SK-N-SH treated with all-trans-retinoic acid at 6 μM for 48 hours (cell line): ENCODE measurements around the gene PROC.
A peak's percentile ranks its signal among the peaks of the same experiment; 100 is the strongest.

Experiments
- ATAC-seq: fragments of 200-7000 bp; cut with Tn5 transposase; 3 replicates; pipeline ENCODE4 v1.9.1; 2020; ENCODE audit warnings: mild to moderate bottlenecking, moderate library complexity
- ARNTL ChIP-seq: fragments of 450-650 bp; formaldehyde crosslinking; IDR thresholded peaks from 2 replicates; pipeline ENCODE4 v1.5.0; 2020; ENCODE audit warnings: low read depth, mild to moderate bottlenecking, moderate library complexity, borderline replicate concordance
- BACH2 ChIP-seq: fragments of 250-450 bp; sonication (Bioruptor Pico); IDR thresholded peaks from 2 replicates; pipeline ENCODE4 v1.9.0; 2021; ENCODE audit warnings: mild to moderate bottlenecking, borderline replicate concordance
- CREB5 ChIP-seq: fragments of 250-450 bp; sonication (Bioruptor Pico); IDR thresholded peaks from 2 replicates; pipeline ENCODE4 v1.5.1; 2020; ENCODE audit warnings: low read depth, mild to moderate bottlenecking, moderate library complexity
- CSDC2 ChIP-seq: fragments of 250-450 bp; sonication (Bioruptor Pico); IDR thresholded peaks from 2 replicates; pipeline ENCODE4 v1.5.0; 2020; ENCODE audit warnings: mild to moderate bottlenecking, moderate library complexity
- ESRRG ChIP-seq: fragments of 250-450 bp; sonication (Bioruptor Pico); IDR thresholded peaks from 2 replicates; pipeline ENCODE4 v1.6.1; 2021; ENCODE audit warnings: mild to moderate bottlenecking
- GLIS3 ChIP-seq: fragments of 250-450 bp; sonication (Bioruptor Pico); IDR thresholded peaks from 2 replicates; pipeline ENCODE4 v1.5.0; 2020; ENCODE audit warnings: mild to moderate bottlenecking, moderate library complexity
- ISL1 ChIP-seq: fragments of 250-450 bp; sonication (Bioruptor Pico); IDR thresholded peaks from 2 replicates; pipeline ENCODE4 v2.1.2; 2022; ENCODE audit warnings: mild to moderate bottlenecking, moderate library complexity
- PATZ1 ChIP-seq: fragments of 250-450 bp; sonication (Bioruptor Pico); IDR thresholded peaks from 2 replicates; pipeline ENCODE4 v1.8.0; 2020; ENCODE audit warnings: mild to moderate bottlenecking, moderate library complexity, borderline replicate concordance
- POU6F1 ChIP-seq: fragments of 250-450 bp; sonication (Bioruptor Pico); IDR thresholded peaks from 2 replicates; pipeline ENCODE4 v1.8.0; 2021; ENCODE audit warnings: low read depth, mild to moderate bottlenecking, moderate library complexity, borderline replicate concordance
- PPARA ChIP-seq: fragments of 250-450 bp; sonication (Bioruptor Pico); IDR thresholded peaks from 2 replicates; pipeline ENCODE4 v1.5.0; 2020; ENCODE audit warnings: mild to moderate bottlenecking, borderline replicate concordance
- RARB ChIP-seq: fragments of 250-450 bp; sonication (Bioruptor Pico); IDR thresholded peaks from 2 replicates; pipeline ENCODE4 v1.8.0; 2021; ENCODE audit warnings: mild to moderate bottlenecking, moderate library complexity
- SNAI2 ChIP-seq: fragments of 250-450 bp; sonication (Bioruptor Pico); IDR thresholded peaks from 2 replicates; pipeline ENCODE4 v1.5.0; 2020; ENCODE audit warnings: mild to moderate bottlenecking, moderate library complexity
- TCF4 ChIP-seq: fragments of 250-450 bp; sonication (Bioruptor Pico); IDR thresholded peaks from 2 replicates; pipeline ENCODE4 v1.8.0; 2021; ENCODE audit warnings: mild to moderate bottlenecking, moderate library complexity, borderline replicate concordance
- TOX ChIP-seq: fragments of 250-450 bp; sonication (Bioruptor Pico); IDR thresholded peaks from 2 replicates; pipeline ENCODE4 v1.8.0; 2021; ENCODE audit warnings: mild to moderate bottlenecking, moderate library complexity, borderline replicate concordance
- ZC3H10 ChIP-seq: fragments of 250-450 bp; sonication (Bioruptor Pico); IDR thresholded peaks from 2 replicates; pipeline ENCODE4 v1.5.1; 2021; ENCODE audit warnings: mild to moderate bottlenecking, moderate library complexity
- ZFP3 ChIP-seq: fragments of 250-450 bp; sonication (Bioruptor Pico); IDR thresholded peaks from 2 replicates; pipeline ENCODE4 v1.5.0; 2020; ENCODE audit warnings: mild to moderate bottlenecking, moderate library complexity
- ZFP30 ChIP-seq: fragments of 450-650 bp; formaldehyde crosslinking; IDR thresholded peaks from 2 replicates; pipeline ENCODE4 v1.5.0; 2022; ENCODE audit warnings: mild to moderate bottlenecking, moderate library complexity
- ZNF565 ChIP-seq: fragments of 450-650 bp; formaldehyde crosslinking; conservative IDR thresholded peaks from 2 replicates; pipeline ENCODE4 v1.5.0; 2020; ENCODE audit warnings: low read depth, mild to moderate bottlenecking, moderate library complexity
- ZNF70 ChIP-seq: fragments of 450-650 bp; formaldehyde crosslinking; IDR thresholded peaks from 2 replicates; pipeline ENCODE4 v1.5.0; 2020; ENCODE audit warnings: mild to moderate bottlenecking, moderate library complexity
- ZNF8 ChIP-seq: fragments of 450-650 bp; formaldehyde crosslinking; IDR thresholded peaks from 2 replicates; pipeline ENCODE4 v1.5.0; 2020; ENCODE audit warnings: mild to moderate bottlenecking, moderate library complexity
- TF ChIP-seq, protein P1 (sequence below): fragments of 250-450 bp; sonication (Bioruptor Pico); IDR thresholded peaks from 2 replicates; pipeline ENCODE4 v1.5.1; 2021; ENCODE audit warnings: mild to moderate bottlenecking, moderate library complexity
- TF ChIP-seq, protein P2 (sequence below): fragments of 250-450 bp; sonication (Bioruptor Pico); IDR thresholded peaks from 2 replicates; pipeline ENCODE4 v1.5.0; 2020; ENCODE audit warnings: mild to moderate bottlenecking, moderate library complexity

The PROC gene

DNA sequence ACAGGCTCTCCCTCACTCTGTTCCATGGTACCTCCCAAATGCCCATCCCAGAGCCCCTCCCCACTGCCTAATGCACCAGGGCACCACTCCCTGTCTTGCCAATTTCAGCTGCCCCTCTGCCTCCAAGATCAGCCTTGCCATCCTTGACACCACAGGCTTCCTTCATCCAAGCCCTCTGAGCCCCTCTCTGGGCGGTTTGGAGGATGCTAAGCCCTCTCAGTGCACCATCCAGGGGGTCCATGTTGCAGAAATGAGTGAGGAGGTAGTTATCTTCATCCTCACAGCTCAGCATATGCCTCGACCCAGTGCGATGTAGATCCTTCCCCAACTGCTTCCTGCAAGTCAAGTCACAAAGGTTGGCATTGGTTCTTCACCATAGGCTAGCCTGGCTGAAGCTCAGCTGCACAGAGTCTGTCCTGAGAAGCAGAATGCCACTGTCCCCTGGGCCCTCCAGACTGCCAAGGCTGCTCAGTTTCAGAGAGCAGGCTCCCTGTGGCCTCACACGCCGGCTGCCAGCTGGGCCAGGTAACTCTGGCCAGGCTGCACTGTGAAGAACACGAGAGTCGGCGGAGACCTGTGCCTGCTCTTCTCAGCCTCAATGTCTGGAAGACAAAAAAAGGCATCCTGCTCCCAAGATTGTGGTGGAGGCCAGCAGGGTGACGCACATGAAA, 20.5 kb upstream of the PROC start (continued):
- TF ChIP-seq PATZ1 (CRISPR knock-in tag): no peak

DNA sequence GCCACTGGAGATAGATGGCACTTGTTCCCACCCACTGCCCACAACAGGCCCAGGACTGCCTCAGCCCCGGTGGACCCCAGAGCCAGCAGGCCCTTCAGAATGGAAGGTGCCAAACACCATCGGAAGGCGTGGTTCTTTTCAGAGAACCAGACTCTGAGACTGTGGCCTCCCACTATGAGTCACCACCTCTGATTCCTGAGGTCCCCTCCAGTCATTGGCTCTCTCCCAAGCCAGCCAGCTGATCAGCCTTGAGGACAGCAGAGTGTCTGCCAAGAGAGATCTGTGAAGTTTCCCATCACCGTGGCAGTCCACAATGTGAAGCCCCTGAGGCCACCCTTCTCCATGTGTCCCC, 20.0 kb upstream of the PROC start:
- no peak for TF ChIP-seq SNAI2 (CRISPR knock-in tag)
- no peak for TF ChIP-seq ARNTL (CRISPR knock-in tag)
- no peak for TF ChIP-seq ZFP30 (CRISPR knock-in tag)
- TF ChIP-seq, protein P1, sequence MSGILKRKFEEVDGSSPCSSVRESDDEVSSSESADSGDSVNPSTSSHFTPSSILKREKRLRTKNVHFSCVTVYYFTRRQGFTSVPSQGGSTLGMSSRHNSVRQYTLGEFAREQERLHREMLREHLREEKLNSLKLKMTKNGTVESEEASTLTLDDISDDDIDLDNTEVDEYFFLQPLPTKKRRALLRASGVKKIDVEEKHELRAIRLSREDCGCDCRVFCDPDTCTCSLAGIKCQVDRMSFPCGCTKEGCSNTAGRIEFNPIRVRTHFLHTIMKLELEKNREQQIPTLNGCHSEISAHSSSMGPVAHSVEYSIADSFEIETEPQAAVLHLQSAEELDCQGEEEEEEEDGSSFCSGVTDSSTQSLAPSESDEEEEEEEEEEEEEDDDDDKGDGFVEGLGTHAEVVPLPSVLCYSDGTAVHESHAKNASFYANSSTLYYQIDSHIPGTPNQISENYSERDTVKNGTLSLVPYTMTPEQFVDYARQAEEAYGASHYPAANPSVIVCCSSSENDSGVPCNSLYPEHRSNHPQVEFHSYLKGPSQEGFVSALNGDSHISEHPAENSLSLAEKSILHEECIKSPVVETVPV (CRISPR knock-in tag): no peak
- no peak for TF ChIP-seq CREB5 (CRISPR knock-in tag)
- no peak for TF ChIP-seq ZFP3 (CRISPR knock-in tag)
- no peak for TF ChIP-seq ZNF8 (CRISPR knock-in tag)
- no peak for TF ChIP-seq CSDC2 (CRISPR knock-in tag)
- no peak for TF ChIP-seq ZC3H10 (CRISPR knock-in tag)
- no peak for TF ChIP-seq ZNF565 (CRISPR knock-in tag)
- no peak for TF ChIP-seq RARB (CRISPR knock-in tag)
- no peak for TF ChIP-seq BACH2 (CRISPR knock-in tag)
- no peak for TF ChIP-seq ISL1 (CRISPR knock-in tag)
- TF ChIP-seq PPARA (CRISPR knock-in tag): no peak
- no peak for TF ChIP-seq ESRRG
- TF ChIP-seq TCF4 (CRISPR knock-in tag): no peak
- TF ChIP-seq, protein P2, sequence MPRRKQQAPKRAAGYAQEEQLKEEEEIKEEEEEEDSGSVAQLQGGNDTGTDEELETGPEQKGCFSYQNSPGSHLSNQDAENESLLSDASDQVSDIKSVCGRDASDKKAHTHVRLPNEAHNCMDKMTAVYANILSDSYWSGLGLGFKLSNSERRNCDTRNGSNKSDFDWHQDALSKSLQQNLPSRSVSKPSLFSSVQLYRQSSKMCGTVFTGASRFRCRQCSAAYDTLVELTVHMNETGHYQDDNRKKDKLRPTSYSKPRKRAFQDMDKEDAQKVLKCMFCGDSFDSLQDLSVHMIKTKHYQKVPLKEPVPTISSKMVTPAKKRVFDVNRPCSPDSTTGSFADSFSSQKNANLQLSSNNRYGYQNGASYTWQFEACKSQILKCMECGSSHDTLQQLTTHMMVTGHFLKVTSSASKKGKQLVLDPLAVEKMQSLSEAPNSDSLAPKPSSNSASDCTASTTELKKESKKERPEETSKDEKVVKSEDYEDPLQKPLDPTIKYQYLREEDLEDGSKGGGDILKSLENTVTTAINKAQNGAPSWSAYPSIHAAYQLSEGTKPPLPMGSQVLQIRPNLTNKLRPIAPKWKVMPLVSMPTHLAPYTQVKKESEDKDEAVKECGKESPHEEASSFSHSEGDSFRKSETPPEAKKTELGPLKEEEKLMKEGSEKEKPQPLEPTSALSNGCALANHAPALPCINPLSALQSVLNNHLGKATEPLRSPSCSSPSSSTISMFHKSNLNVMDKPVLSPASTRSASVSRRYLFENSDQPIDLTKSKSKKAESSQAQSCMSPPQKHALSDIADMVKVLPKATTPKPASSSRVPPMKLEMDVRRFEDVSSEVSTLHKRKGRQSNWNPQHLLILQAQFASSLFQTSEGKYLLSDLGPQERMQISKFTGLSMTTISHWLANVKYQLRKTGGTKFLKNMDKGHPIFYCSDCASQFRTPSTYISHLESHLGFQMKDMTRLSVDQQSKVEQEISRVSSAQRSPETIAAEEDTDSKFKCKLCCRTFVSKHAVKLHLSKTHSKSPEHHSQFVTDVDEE (CRISPR knock-in tag): no peak
- TF ChIP-seq TOX (CRISPR knock-in tag): no peak
- ATAC-seq: peak; percentile 92

DNA sequence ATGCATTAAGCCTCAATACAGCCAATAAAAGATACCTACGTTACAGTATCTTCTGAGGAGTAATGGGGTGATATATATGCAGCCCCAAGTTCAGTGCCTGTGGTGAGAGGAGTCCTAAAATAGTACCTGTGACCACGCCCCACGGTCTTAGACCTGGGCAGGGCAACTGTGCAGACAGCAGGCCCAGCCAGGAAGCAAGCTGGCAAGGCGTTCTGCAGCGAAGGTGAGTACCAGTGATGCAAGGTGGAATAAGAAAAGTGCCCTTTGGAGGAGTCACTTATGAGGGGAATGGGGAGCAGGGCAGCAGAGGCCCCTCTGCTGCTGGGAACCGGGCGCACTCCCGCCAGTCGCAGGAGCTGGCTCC, 17.7 kb upstream of the PROC start:
- ATAC-seq: no peak
- TF ChIP-seq PPARA (CRISPR knock-in tag) (no peak), ARNTL (CRISPR knock-in tag) (no peak), ZFP30 (CRISPR knock-in tag) (no peak), ESRRG (no peak), ISL1 (CRISPR knock-in tag) (no peak), ZNF70 (no peak), RARB (CRISPR knock-in tag) (no peak), GLIS3 (CRISPR knock-in tag) (no peak), CSDC2 (CRISPR knock-in tag) (no peak), PATZ1 (CRISPR knock-in tag) (no peak), POU6F1 (CRISPR knock-in tag) (no peak), CREB5 (CRISPR knock-in tag) (no peak), ZC3H10 (CRISPR knock-in tag) (no peak)
- TF ChIP-seq, protein P2 (CRISPR knock-in tag): no peak
